H9 (cell line): ENCODE measurements around the gene SAFB. TPM values are rescaled to one million over a fixed set of nuclear protein-coding genes. Genes with fewer than 3 reads are reported as not detected.
A peak's percentile ranks its signal among the peaks of the same experiment; 100 is the strongest.

ENCODE experiments used
- DNase-seq: peaks from one replicate; pipeline ENCODE4 v3.0.0-alpha.2; 2017
- H2AFZ ChIP-seq: one replicate; pipeline ENCODE4 v1.6.1; 2013; ENCODE audit warnings: mild to moderate bottlenecking, low read length, control low read depth, moderate library complexity
- H2AK5ac ChIP-seq: 2 replicates; pipeline ENCODE4 v1.6.1; 2013; ENCODE audit warnings: low read length, control low read depth, mixed read lengths; ENCODE audit not compliant: insufficient read length
- H2BK120ac ChIP-seq: one replicate; pipeline ENCODE4 v1.6.1; 2013; ENCODE audit warnings: low read depth, mild to moderate bottlenecking, low read length, control low read depth, inconsistent platforms; ENCODE audit not compliant: poor library complexity, severe bottlenecking
- H2BK12ac ChIP-seq: 2 replicates; pipeline ENCODE4 v1.6.1; 2013; ENCODE audit warnings: low read length, control low read depth, mixed read lengths, low read depth; ENCODE audit not compliant: insufficient read length
- H2BK15ac ChIP-seq: 2 replicates; pipeline ENCODE4 v1.6.1; 2013; ENCODE audit warnings: low read depth, low read length, control low read depth
- H2BK20ac ChIP-seq: one replicate; pipeline ENCODE4 v1.6.1; 2013; ENCODE audit warnings: low read depth, mild to moderate bottlenecking, low read length, control low read depth, inconsistent platforms; ENCODE audit not compliant: poor library complexity, severe bottlenecking
- H2BK5ac ChIP-seq: 2 replicates; pipeline ENCODE4 v1.6.1; 2013; ENCODE audit warnings: low read length, control low read depth, mixed read lengths; ENCODE audit not compliant: insufficient read length
- H3K14ac ChIP-seq: 2 replicates; pipeline ENCODE4 v1.6.1; 2013; ENCODE audit warnings: low read length, control low read depth; ENCODE audit not compliant: insufficient read depth
- H3K18ac ChIP-seq: 2 replicates; pipeline ENCODE4 v1.6.1; 2013; ENCODE audit warnings: low read depth, mild to moderate bottlenecking, mixed read lengths, low read length, control low read depth; ENCODE audit not compliant: insufficient read length
- H3K23ac ChIP-seq: 2 replicates; pipeline ENCODE4 v1.6.1; 2013; ENCODE audit warnings: low read length, control low read depth, mixed read lengths, low read depth; ENCODE audit not compliant: insufficient read length
- H3K23me2 ChIP-seq: 2 replicates; pipeline ENCODE4 v1.6.1; 2013; ENCODE audit warnings: low read depth, mild to moderate bottlenecking, mixed read lengths, low read length, control low read depth; ENCODE audit not compliant: insufficient read length, poor library complexity, severe bottlenecking
- H3K27ac ChIP-seq: 2 replicates; pipeline ENCODE4 v1.5.1; 2013; ENCODE audit warnings: low read length, control low read depth, mixed read lengths, low read depth; ENCODE audit not compliant: insufficient read length
- H3K27me3 ChIP-seq: 2 replicates; pipeline ENCODE4 v1.6.1; 2013; ENCODE audit warnings: low read length, control low read depth, inconsistent platforms; ENCODE audit not compliant: insufficient read depth
- H3K4ac ChIP-seq: 2 replicates; pipeline ENCODE4 v1.6.1; 2013; ENCODE audit warnings: low read depth, mild to moderate bottlenecking, control low read depth, inconsistent platforms, low read length, moderate library complexity
- H3K4me1 ChIP-seq: 2 replicates; pipeline ENCODE4 v1.6.1; 2013; ENCODE audit warnings: low read length, control low read depth, inconsistent platforms; ENCODE audit not compliant: insufficient read depth
- H3K4me2 ChIP-seq: 2 replicates; pipeline ENCODE4 v1.6.1; 2013; ENCODE audit warnings: low read length, control low read depth, mixed read lengths; ENCODE audit not compliant: insufficient read length, insufficient read depth
- H3K56ac ChIP-seq: 2 replicates; pipeline ENCODE4 v1.6.1; 2013; ENCODE audit warnings: low read depth, mild to moderate bottlenecking, mixed read lengths, low read length, control low read depth; ENCODE audit not compliant: insufficient read length
- H3K79me1 ChIP-seq: 2 replicates; pipeline ENCODE4 v1.6.1; 2013; ENCODE audit warnings: low read depth, mild to moderate bottlenecking, moderate library complexity, low read length, control low read depth, inconsistent platforms; ENCODE audit not compliant: insufficient read depth, poor library complexity, severe bottlenecking
- H3K79me2 ChIP-seq: 2 replicates; pipeline ENCODE4 v1.6.1; 2013; ENCODE audit warnings: low read length, control low read depth, inconsistent platforms; ENCODE audit not compliant: insufficient read depth
- H3K9ac ChIP-seq: 2 replicates; pipeline ENCODE4 v1.6.1; 2013; ENCODE audit warnings: low read length, control low read depth, mixed read lengths; ENCODE audit not compliant: insufficient read length; ENCODE audit errors: extremely low read depth
- H3K9me3 ChIP-seq: one replicate; pipeline ENCODE4 v1.6.1; 2013; ENCODE audit warnings: low read depth, low read length, inconsistent platforms; ENCODE audit not compliant: control insufficient read depth
- H3T11ph ChIP-seq: one replicate; pipeline ENCODE4 v1.6.1; 2013; ENCODE audit warnings: mild to moderate bottlenecking, low read length, control low read depth, inconsistent platforms
- H4K20me1 ChIP-seq: one replicate; pipeline ENCODE4 v1.6.1; 2013; ENCODE audit not compliant: control insufficient read depth, insufficient read length, insufficient read depth
- H4K5ac ChIP-seq: 2 replicates; pipeline ENCODE4 v1.6.1; 2013; ENCODE audit warnings: low read depth, mild to moderate bottlenecking, mixed read lengths, low read length, control low read depth; ENCODE audit not compliant: insufficient read length
- H4K8ac ChIP-seq: replicated peaks from 2 replicates; pipeline ENCODE4 v1.6.1; 2013; ENCODE audit warnings: low read length, control low read depth, mixed read lengths, low read depth; ENCODE audit not compliant: insufficient read length
- H4K91ac ChIP-seq: 2 replicates; pipeline ENCODE4 v1.6.1; 2013; ENCODE audit warnings: low read depth, mild to moderate bottlenecking, moderate library complexity, mixed read lengths, low read length, control low read depth; ENCODE audit not compliant: insufficient read length
- H3K27ac Mint-ChIP-seq, 3 experiments: 2 replicates in 2 of 3; 3 replicates in 1 of 3; pipeline ENCODE4 v1.8.0; 2020 to 2021; ENCODE audit warnings: mixed read lengths in 3 of 3, mild to moderate bottlenecking in 1 of 3, moderate library complexity in 1 of 3
- H3K27me3 Mint-ChIP-seq: 2 replicates; pipeline ENCODE4 v1.8.0; 2021; ENCODE audit warnings: low read depth, mild to moderate bottlenecking, moderate library complexity, mixed read lengths
- H3K36me3 Mint-ChIP-seq, 3 experiments: 2 replicates in 2 of 3; 3 replicates in 1 of 3; pipeline ENCODE4 v1.8.0; 2020 to 2021; ENCODE audit warnings: low read depth in 3 of 3, mixed read lengths in 3 of 3; ENCODE audit not compliant: insufficient read depth in 1 of 3
- H3K4me1 Mint-ChIP-seq, 2 experiments: 2 replicates each; pipeline ENCODE4 v1.8.0; 2020; ENCODE audit warnings: mixed read lengths in 2 of 2
- H3K4me3 Mint-ChIP-seq, 2 experiments: 2 replicates in 1 of 2; 3 replicates in 1 of 2; pipeline ENCODE4 v1.8.0; 2020 to 2021; ENCODE audit warnings: mild to moderate bottlenecking in 2 of 2, mixed read lengths in 2 of 2, moderate library complexity in 1 of 2
- H3K9me3 Mint-ChIP-seq, 2 experiments: 2 replicates in 1 of 2; 3 replicates in 1 of 2; pipeline ENCODE4 v1.8.0; 2020; ENCODE audit warnings: mild to moderate bottlenecking in 2 of 2, mixed read lengths in 2 of 2, moderate library complexity in 1 of 2
- WGBS: extraction: QIAGEN DNeasy Blood & Tissue Kit; methylation state at CpG from one replicate; pipeline ENCODE4 v1.1.7; 2013; ENCODE audit warnings: missing lambda C conversion rate, low lambda C conversion rate, mixed read lengths; ENCODE audit not compliant: insufficient read length; ENCODE audit errors: extremely low coverage; 5-methylcytosine and 5-hydroxymethylcytosine counted together
- total RNA-seq: library from RNA; stranded (reverse); gene quantifications from 2 replicates; pipeline ENCODE4 v1.2.1, GENCODE V29; 2021
- TF ChIP-seq, protein P1 (sequence below): fragments of 200-600 bp; sonication (generic); conservative IDR thresholded peaks from 3 replicates; pipeline ENCODE4 v1.8.0; 2021; ENCODE audit warnings: antibody characterized with exemption, mild to moderate bottlenecking

The SAFB gene
- total RNA-seq, 1 experiment from 2014 or later, result 110 TPM

DNA sequence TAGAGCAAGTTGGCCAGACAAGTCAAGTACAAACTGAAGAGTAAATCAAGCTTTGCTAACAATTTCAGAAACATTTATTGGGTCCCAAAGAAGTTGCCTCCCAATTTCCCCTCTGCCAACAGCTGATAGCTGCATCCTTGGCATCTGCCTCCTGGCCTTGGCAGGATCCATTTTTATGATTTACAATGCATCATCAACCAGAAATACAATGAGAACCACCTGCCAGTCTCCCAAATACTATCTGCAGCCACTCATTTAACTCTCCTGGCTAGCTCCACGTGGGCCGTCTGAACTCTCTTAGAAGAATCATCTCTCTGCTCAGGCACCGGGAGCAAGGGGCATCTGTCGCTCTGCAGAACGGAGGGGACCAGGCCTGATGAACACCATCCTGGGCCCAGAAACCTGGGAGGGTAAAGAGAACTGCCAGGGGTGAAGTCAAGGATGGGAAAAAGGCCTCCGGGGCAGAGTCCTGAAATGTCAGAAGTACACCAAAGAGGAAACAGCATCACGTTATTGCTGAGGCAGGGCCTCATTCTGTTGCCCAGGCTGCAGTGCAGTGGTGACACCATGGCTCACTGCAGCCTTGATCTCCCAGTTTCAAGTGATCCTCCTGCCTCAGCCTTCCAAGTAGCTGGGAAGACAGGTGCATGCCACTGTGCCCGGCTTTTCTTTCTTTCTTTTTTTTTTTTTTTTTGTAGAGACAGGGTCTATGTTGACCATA is 94.5 kb downstream of the SAFB start:
- H2BK20ac ChIP-seq, result no peak overlapping the region
- no peak overlapping the region for H3K56ac ChIP-seq
- H4K91ac ChIP-seq, result no peak overlapping the region
- no peak overlapping the region for H2AFZ ChIP-seq
- H3K27me3 Mint-ChIP-seq, result no peaks in the 10 kb centered on the region
- H2BK5ac ChIP-seq, result no peak overlapping the region
- H3K4me1 Mint-ChIP-seq, result peaks cover 16 to 18% of the 10 kb centered on the region in 2 experiments
- no peak overlapping the region for H4K8ac ChIP-seq
- H3T11ph ChIP-seq, result no peak overlapping the region
- H3K79me2 ChIP-seq, result peaks cover 31% of the 10 kb centered on the region
- no peak overlapping the region for H2AK5ac ChIP-seq
- no peak overlapping the region for H3K4ac ChIP-seq
- H3K79me1 ChIP-seq, result peaks cover 4% of the 10 kb centered on the region
- no peaks in the 10 kb centered on the region for H3K9me3 ChIP-seq
- no peak overlapping the region for H2BK12ac ChIP-seq
- no peak overlapping the region for H3K27ac ChIP-seq
- no peak overlapping the region for H3K18ac ChIP-seq
- TF ChIP-seq, protein P1, sequence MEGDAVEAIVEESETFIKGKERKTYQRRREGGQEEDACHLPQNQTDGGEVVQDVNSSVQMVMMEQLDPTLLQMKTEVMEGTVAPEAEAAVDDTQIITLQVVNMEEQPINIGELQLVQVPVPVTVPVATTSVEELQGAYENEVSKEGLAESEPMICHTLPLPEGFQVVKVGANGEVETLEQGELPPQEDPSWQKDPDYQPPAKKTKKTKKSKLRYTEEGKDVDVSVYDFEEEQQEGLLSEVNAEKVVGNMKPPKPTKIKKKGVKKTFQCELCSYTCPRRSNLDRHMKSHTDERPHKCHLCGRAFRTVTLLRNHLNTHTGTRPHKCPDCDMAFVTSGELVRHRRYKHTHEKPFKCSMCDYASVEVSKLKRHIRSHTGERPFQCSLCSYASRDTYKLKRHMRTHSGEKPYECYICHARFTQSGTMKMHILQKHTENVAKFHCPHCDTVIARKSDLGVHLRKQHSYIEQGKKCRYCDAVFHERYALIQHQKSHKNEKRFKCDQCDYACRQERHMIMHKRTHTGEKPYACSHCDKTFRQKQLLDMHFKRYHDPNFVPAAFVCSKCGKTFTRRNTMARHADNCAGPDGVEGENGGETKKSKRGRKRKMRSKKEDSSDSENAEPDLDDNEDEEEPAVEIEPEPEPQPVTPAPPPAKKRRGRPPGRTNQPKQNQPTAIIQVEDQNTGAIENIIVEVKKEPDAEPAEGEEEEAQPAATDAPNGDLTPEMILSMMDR, result no peak
- no peak overlapping the region for H3K14ac ChIP-seq
- peak overlapping the region in 2 of 3 experiments; percentile 48 to 68; a peak in 4 of 7 replicates for H3K27ac Mint-ChIP-seq
- no peaks in the 10 kb centered on the region for H4K20me1 ChIP-seq
- peak overlapping the region; percentile 63 to 91 for H3K4me3 Mint-ChIP-seq
- H3K23ac ChIP-seq, result no peak overlapping the region
- DNase-seq, result no peak
- no peak overlapping the region for H3K9ac ChIP-seq
- H3K4me1 ChIP-seq, result no peaks in the 10 kb centered on the region
- WGBS, result no CpG with 5 or more reads among the region's 8 CpGs
- no peaks in the 10 kb centered on the region for H3K27me3 ChIP-seq
- no peak overlapping the region for H2BK120ac ChIP-seq
- no peak overlapping the region for H3K4me2 ChIP-seq
- H3K23me2 ChIP-seq, result peaks cover 9% of the 10 kb centered on the region
- H3K9me3 Mint-ChIP-seq, result no peaks in the 10 kb centered on the region; a peak in 2 of 5 replicates
- peaks cover 26 to 45% (median 34%) of the 10 kb centered on the region in 3 experiments for H3K36me3 Mint-ChIP-seq
- no peak overlapping the region for H2BK15ac ChIP-seq
- no peak overlapping the region for H4K5ac ChIP-seq

Other genes starting within 250 kb of the SAFB start
- not detected in 2 replicates for gene ZNRF4, start 167.7 kb upstream of the SAFB start, total RNA-seq
- 0.17 and 0.18 TPM in 2 replicates for gene TINCR, start 55.1 kb upstream of the SAFB start, total RNA-seq
- gene SAFB2, start 307 bp upstream of the SAFB start, total RNA-seq, result 70.3 and 76.1 TPM in 2 replicates
- gene MICOS13, start 57.4 kb downstream of the SAFB start, total RNA-seq, result 23.4 and 23.8 TPM in 2 replicates
- gene HSD11B1L, start 57.9 kb downstream of the SAFB start, total RNA-seq, result 8.0 and 9.3 TPM in 2 replicates
- 1,066 and 1,074 TPM in 2 replicates for gene RPL36, start 67.2 kb downstream of the SAFB start, total RNA-seq
- gene LONP1, start 97.1 kb downstream of the SAFB start, total RNA-seq, result 108 and 113 TPM in 2 replicates
- not detected in 2 replicates for gene CATSPERD, start 97.6 kb downstream of the SAFB start, total RNA-seq
- 7.1 and 8.1 TPM in 2 replicates for gene PRR22, start 161.7 kb downstream of the SAFB start, total RNA-seq
- gene DUS3L, start 168.1 kb downstream of the SAFB start, total RNA-seq, result 61.8 and 67.0 TPM in 2 replicates
- gene NRTN, start 182.0 kb downstream of the SAFB start, total RNA-seq, result 4.5 and 4.6 TPM in 2 replicates
- gene FUT6, start 216.6 kb downstream of the SAFB start, total RNA-seq, result 0.13 TPM in 1 of 2 replicates, not detected in the other
- gene FUT3, start 228.4 kb downstream of the SAFB start, total RNA-seq, result not detected in 2 replicates
- not detected in 2 replicates for gene FUT5, start 247.5 kb downstream of the SAFB start, total RNA-seq